Osteocyte (in vitro differentiated cells): Measurements from ENCODE around the gene HMCN1. TPM values are rescaled to one million over a fixed set of nuclear protein-coding genes. Genes with fewer than 3 reads are reported as not detected.

ENCODE experiments used
- DNase-seq: peaks from one replicate; pipeline ENCODE4 v3.0.0; 2021; ENCODE audit warnings: mixed read lengths; ENCODE audit not compliant: unreplicated experiment; ENCODE audit errors: extremely low spot score
- H3K27ac Mint-ChIP-seq: one replicate; pipeline ENCODE4 v1.8.0; 2021; ENCODE audit warnings: mild to moderate bottlenecking, mixed read lengths; ENCODE audit not compliant: unreplicated experiment
- H3K27me3 Mint-ChIP-seq: one replicate; pipeline ENCODE4 v1.8.0; 2021; ENCODE audit warnings: mixed read lengths; ENCODE audit not compliant: unreplicated experiment
- H3K36me3 Mint-ChIP-seq: one replicate; pipeline ENCODE4 v1.8.0; 2021; ENCODE audit warnings: mixed read lengths; ENCODE audit not compliant: unreplicated experiment
- H3K4me1 Mint-ChIP-seq: one replicate; pipeline ENCODE4 v1.8.0; 2021; ENCODE audit warnings: mixed read lengths; ENCODE audit not compliant: unreplicated experiment
- H3K4me3 Mint-ChIP-seq: one replicate; pipeline ENCODE4 v1.8.0; 2021; ENCODE audit warnings: mild to moderate bottlenecking, moderate library complexity, mixed read lengths; ENCODE audit not compliant: unreplicated experiment
- H3K9me3 Mint-ChIP-seq: one replicate; pipeline ENCODE4 v1.8.0; 2021; ENCODE audit warnings: mixed read lengths; ENCODE audit not compliant: unreplicated experiment
- total RNA-seq: library from RNA; stranded (reverse); gene quantifications from 2 replicates; pipeline ENCODE4 v1.2.1, GENCODE V29; 2021
- TF ChIP-seq, protein P1 (sequence below): fragments of 200-600 bp; sonication (generic); IDR thresholded peaks from 2 replicates; pipeline ENCODE4 v1.5.0; 2021; ENCODE audit warnings: antibody characterized with exemption, mild to moderate bottlenecking, moderate library complexity

Gene HMCN1
- total RNA-seq, 1 donor from 2014 or later: 91.4 TPM

DNA sequence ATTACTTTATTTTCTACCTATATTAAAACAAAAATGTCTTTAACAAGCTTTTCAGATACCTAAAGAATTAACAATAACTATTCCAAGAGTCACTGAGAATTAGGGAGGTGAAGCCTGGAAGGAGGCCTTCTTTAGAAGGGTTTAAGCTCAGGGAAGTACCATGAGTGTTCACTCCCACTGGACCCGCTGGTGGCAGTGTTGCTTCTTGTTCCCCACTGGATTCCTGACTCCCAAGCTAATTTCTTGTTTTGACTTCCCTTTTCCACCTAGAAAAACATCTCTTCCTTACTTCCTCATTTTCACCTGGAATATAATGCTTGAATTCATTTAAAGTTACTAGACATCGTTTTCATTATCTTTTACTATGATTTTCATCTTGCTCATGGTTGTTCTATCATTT lies 264.2 kb downstream of the HMCN1 start:
- Mint-ChIP-seq H3K36me3 (peaks cover 46% of the 10 kb centered on the region), H3K4me3 (no peak overlapping the region), H3K27ac (no peak overlapping the region), H3K9me3 (peaks cover 13% of the 10 kb centered on the region), H3K4me1 (peaks cover 12% of the 10 kb centered on the region), H3K27me3 (no peaks in the 10 kb centered on the region)
- DNase-seq: no peak
- TF ChIP-seq, protein P1, sequence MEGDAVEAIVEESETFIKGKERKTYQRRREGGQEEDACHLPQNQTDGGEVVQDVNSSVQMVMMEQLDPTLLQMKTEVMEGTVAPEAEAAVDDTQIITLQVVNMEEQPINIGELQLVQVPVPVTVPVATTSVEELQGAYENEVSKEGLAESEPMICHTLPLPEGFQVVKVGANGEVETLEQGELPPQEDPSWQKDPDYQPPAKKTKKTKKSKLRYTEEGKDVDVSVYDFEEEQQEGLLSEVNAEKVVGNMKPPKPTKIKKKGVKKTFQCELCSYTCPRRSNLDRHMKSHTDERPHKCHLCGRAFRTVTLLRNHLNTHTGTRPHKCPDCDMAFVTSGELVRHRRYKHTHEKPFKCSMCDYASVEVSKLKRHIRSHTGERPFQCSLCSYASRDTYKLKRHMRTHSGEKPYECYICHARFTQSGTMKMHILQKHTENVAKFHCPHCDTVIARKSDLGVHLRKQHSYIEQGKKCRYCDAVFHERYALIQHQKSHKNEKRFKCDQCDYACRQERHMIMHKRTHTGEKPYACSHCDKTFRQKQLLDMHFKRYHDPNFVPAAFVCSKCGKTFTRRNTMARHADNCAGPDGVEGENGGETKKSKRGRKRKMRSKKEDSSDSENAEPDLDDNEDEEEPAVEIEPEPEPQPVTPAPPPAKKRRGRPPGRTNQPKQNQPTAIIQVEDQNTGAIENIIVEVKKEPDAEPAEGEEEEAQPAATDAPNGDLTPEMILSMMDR: no peak

DNA sequence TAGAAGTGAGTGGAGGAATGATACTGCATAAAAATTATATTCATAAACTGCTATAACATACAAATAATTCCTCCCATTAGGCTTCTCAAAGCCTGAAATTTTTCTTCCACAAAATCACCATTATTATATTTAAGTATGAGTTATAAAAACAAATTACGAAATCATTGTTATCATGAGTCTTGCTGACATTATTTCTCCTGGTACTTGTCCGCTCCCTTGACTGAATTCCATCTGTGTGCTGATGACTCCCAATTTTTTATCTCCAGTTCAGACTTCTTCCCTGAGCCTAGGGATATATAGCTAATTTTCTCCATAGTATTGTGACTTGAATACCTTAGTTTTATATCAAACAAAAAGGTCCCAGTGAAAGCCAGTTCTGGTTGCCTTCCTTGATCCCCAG lies 268.2 kb downstream of the HMCN1 start:
- H3K4me3 Mint-ChIP-seq: no peak overlapping the region
- H3K36me3 Mint-ChIP-seq: peaks cover 33% of the 10 kb centered on the region
- DNase-seq: no peak
- peaks cover 4% of the 10 kb centered on the region for H3K4me1 Mint-ChIP-seq
- TF ChIP-seq, protein P1: no peak
- H3K9me3 Mint-ChIP-seq: no peaks in the 10 kb centered on the region
- H3K27ac Mint-ChIP-seq: peak overlapping the region; percentile 40
- no peaks in the 10 kb centered on the region for H3K27me3 Mint-ChIP-seq

DNA sequence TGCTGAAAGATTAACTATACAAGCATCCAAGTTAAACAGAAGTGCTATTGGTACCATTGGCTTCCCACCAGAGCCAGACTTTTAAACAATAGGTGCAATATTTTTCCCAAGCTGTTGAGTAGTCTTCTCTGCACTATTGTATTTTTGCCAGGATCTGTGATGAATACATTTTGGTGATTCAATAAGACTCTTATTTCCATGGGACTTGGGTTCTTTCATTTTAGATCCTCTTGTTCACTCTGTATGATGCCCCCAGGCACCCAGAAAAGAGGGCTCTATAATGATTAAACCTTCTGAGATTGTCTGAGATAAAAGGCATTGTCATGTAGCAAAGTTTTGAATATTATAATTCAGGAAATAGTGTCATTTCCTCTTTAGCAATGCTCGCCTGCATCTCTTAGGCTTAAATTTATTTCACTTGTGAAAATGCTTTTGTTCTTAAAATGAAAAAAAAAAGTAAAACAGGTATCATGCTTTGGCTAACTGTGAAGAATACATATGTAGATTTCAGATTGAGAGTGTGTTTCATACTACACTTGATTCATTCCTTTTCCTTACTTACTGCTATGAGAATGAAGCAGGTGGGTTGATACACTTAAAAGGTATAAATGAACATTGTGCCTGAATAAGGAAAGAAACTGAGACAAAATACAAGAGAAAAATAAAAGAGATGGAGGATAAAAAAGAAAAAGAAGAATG lies 275.0 kb downstream of the HMCN1 start:
- no peaks in the 10 kb centered on the region for H3K27me3 Mint-ChIP-seq
- H3K4me3 Mint-ChIP-seq: no peak overlapping the region
- no peak overlapping the region for H3K27ac Mint-ChIP-seq
- H3K4me1 Mint-ChIP-seq: peaks cover 22% of the 10 kb centered on the region
- no peak for DNase-seq
- TF ChIP-seq, protein P1: no peak
- H3K36me3 Mint-ChIP-seq: peaks cover 34% of the 10 kb centered on the region
- H3K9me3 Mint-ChIP-seq: no peaks in the 10 kb centered on the region

DNA sequence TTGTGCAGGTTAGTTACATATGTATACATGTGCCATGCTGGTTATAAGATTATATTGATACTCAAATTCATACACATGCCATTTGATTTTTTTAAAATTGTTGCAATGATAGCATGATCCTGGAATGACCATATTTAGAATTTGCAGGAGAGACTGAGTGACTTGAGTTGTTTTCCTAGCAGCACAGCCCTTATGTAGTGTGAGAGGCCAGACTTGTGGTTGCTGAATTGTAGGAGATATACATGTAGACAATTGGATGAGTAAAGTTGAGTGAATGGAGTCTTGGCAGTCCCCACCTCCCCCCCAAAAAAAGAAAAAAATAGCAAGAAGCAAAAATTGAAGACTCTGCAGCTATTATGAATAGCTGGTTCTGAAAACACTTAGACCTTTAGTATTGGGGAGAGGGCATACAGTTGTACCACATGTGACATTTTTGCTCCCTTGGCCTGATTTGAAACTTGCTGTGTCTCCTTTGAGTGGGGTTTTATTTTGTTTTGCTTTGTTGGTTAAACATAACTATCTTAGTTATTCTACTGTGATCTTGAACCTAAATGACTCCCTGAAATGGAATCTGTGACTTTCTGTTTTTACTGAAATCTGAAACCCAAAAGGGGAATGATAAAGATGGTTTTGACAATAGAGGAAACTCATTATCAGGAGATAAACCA lies 280.3 kb downstream of the HMCN1 start:
- H3K27me3 Mint-ChIP-seq: no peaks in the 10 kb centered on the region
- no peak overlapping the region for H3K4me3 Mint-ChIP-seq
- H3K27ac Mint-ChIP-seq: no peak overlapping the region
- no peak for DNase-seq
- TF ChIP-seq, protein P1: no peak
- H3K4me1 Mint-ChIP-seq: peaks cover 22% of the 10 kb centered on the region
- H3K36me3 Mint-ChIP-seq: peaks cover 44% of the 10 kb centered on the region
- no peaks in the 10 kb centered on the region for H3K9me3 Mint-ChIP-seq

DNA sequence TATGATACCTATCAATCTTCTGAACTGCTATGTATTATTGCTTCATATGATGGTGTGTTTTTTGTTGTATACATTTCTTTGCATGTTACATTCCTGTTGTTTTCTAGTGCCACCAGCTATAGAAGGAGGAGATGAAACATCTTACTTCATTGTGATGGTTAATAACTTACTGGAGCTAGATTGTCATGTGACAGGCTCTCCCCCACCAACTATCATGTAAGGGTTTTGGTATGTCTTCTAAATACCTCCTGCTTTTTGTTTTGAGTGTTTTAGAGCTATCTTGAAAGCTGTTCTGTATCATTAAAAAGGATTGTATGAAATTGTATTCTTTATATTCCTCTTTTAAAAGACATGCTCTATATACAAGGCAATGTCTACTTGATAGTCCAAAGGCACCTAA lies 282.7 kb downstream of the HMCN1 start:
- Mint-ChIP-seq H3K36me3 (peaks cover 34% of the 10 kb centered on the region), H3K27me3 (no peaks in the 10 kb centered on the region), H3K4me1 (peaks cover 15% of the 10 kb centered on the region), H3K27ac (no peak overlapping the region), H3K4me3 (no peak overlapping the region), H3K9me3 (no peaks in the 10 kb centered on the region)
- DNase-seq: no peak
- TF ChIP-seq, protein P1: no peak
